K562 (cell line): ENCODE results near the gene HIGD1C.

Experiments used
- CTCF ChIP-seq, 3 experiments: IDR thresholded peaks in 2 of 3; conservative IDR thresholded peaks in 1 of 3; 2 replicates each; pipeline ENCODE4 v1.5.1; 2011 to 2012; ENCODE audit warnings: low read length in 3 of 3, mild to moderate bottlenecking in 3 of 3, control low read depth in 2 of 3, improper control_type of control experiment in 1 of 3, inconsistent platforms in 1 of 3, low read depth in 1 of 3, mixed read lengths in 1 of 3, moderate library complexity in 1 of 3; ENCODE audit not compliant: insufficient read depth in 2 of 3
- GATAD2A ChIP-seq: fragments of 450-650 bp; IDR thresholded peaks from 2 replicates; pipeline ENCODE4 v1.6.1; 2017

- TF ChIP-seq CTCF (IDR thresholded peaks at IDR 0.05 in 2 of 3, conservative IDR thresholded peaks at IDR 0.05 in 1 of 3; ENCODE audit: insufficient read depth in 2 of 3, low read depth in 1 of 3, low read length in 3 of 3) (no peak), GATAD2A (no peak)
Observed at GRCh38 chr12:51005030-51005429, 52.7 kb downstream of the HIGD1C start.
